Activated B cell treated with CpG ODN at 0.5 μM for 24 hours (primary cell): Measurements from ENCODE around the gene ZBTB47. TPM values are rescaled to one million over a fixed set of nuclear protein-coding genes. Genes with fewer than 3 reads are reported as not detected.

Experiments used
- ATAC-seq: fragments of 200-7000 bp; cut with Tn5 transposase; one replicate; pipeline ENCODE4 v1.10.0; 2021; ENCODE audit warnings: low read depth, mild to moderate bottlenecking, moderate library complexity
- CTCF ChIA-PET: fragments of 350-600 bp; sonication (Branson Sonifier 250); formaldehyde crosslinking; loops from one replicate; lab custom pipeline; 2021; ENCODE audit warnings: antibody characterized with exemption; lab: Charles Lee
- POLR2A ChIA-PET: fragments of 350-600 bp; sonication (Branson Sonifier 250); formaldehyde crosslinking; loops from one replicate; lab custom pipeline; 2021; ENCODE audit warnings: antibody characterized with exemption; lab: Charles Lee
- DNase-seq: peaks from one replicate; pipeline ENCODE4 v3.0.0; 2022
- H3K27ac Mint-ChIP-seq: one replicate; pipeline ENCODE4 v1.8.0; 2020; ENCODE audit warnings: mixed read lengths
- H3K27me3 Mint-ChIP-seq: one replicate; pipeline ENCODE4 v1.8.0; 2021; ENCODE audit warnings: mixed read lengths
- H3K36me3 Mint-ChIP-seq: one replicate; pipeline ENCODE4 v1.8.0; 2021; ENCODE audit warnings: low read depth, mixed read lengths
- H3K4me1 Mint-ChIP-seq: one replicate; pipeline ENCODE4 v1.8.0; 2021; ENCODE audit warnings: mixed read lengths
- H3K4me3 Mint-ChIP-seq: one replicate; pipeline ENCODE4 v1.8.0; 2020; ENCODE audit warnings: mild to moderate bottlenecking, mixed read lengths
- H3K9me3 Mint-ChIP-seq: one replicate; pipeline ENCODE4 v1.8.0; 2020; ENCODE audit warnings: mixed read lengths
- CTCF ChIP-seq: fragments of 200-600 bp; IDR thresholded peaks from one replicate; pipeline ENCODE4 v1.8.0; 2022; ENCODE audit warnings: antibody characterized with exemption, mild to moderate bottlenecking
- intact Hi-C: fragments of 100-400 bp; cut with micrococcal nuclease; formaldehyde crosslinking; loops from one replicate; pipeline ENCODE4 v1.15.1; 2024
- total RNA-seq: library from RNA; stranded (reverse); gene quantifications from 2 replicates; pipeline ENCODE4 v1.2.3, GENCODE V29; 2022

The ZBTB47 gene
- total RNA-seq, result 0.88 and 1.1 TPM in 2 replicates

- ChIA-PET POLR2A (interaction anchor here (0.7 to 1.9 kb wide), 2 partner anchors 10 to 54 kb away, joined by 3 to 7 read pairs; no protein-coding TSS in a partner anchor), CTCF (no interaction called here)
- Mint-ChIP-seq H3K36me3 (peaks cover 9% of the 10 kb centered on the region), H3K27ac (peak within 1 kb of the TSS; percentile 61), H3K27me3 (peaks cover 2% of the 10 kb centered on the region), H3K4me1 (peaks cover 22% of the 10 kb centered on the region), H3K4me3 (peak within 1 kb of the TSS; percentile 82), H3K9me3 (no peaks in the 10 kb centered on the region)
- intact Hi-C loops, result no loop called here
- TF ChIP-seq CTCF, result no peak
- no peak for DNase-seq
- ATAC-seq, result peak; percentile 26
Measured at GRCh38 chr3:42653560-42654330, at the start of gene ZBTB47. Gene ZBTB47 (plus strand): TSS chr3:42653697. CDS start chr3:42658356, 4,659 bp downstream.

- CTCF ChIA-PET, result interaction anchor here (1.0 to 1.3 kb wide), 2 partner anchors 8 to 23 kb away, joined by 3 to 4 read pairs; no protein-coding TSS in a partner anchor
Measured at GRCh38 chr3:42605546-42606173, 47.8 kb upstream of the ZBTB47 start.

GRCh38 chr3:42608581-42608980, 44.9 kb upstream of the ZBTB47 start:
- ATAC-seq (no peak), DNase-seq (no peak)
- CTCF ChIA-PET, result no interaction called here
- peaks cover 56% of the 10 kb centered on the region for H3K4me1 Mint-ChIP-seq
- TF ChIP-seq CTCF, result no peak
- no peaks in the 10 kb centered on the region for H3K27me3 Mint-ChIP-seq
- intact Hi-C loops, result loop anchor here (10.0 kb wide), 1 partner anchor 1726 kb away; the partner anchor contains the start of gene TCAIM
- no peaks in the 10 kb centered on the region for H3K9me3 Mint-ChIP-seq
- POLR2A ChIA-PET, result interaction anchor here (1.2 kb wide), 1 partner anchor 18 kb away, joined by 3 read pairs; the partner anchor contains the start of gene SS18L2
- H3K27ac Mint-ChIP-seq, result no peak overlapping the region
- no peak overlapping the region for H3K4me3 Mint-ChIP-seq
- peaks cover 53% of the 10 kb centered on the region for H3K36me3 Mint-ChIP-seq

More at GRCh38 chr3:42605546-42606173, 47.8 kb upstream of the ZBTB47 start:
- POLR2A ChIA-PET, result interaction anchor here (1.3 kb wide), 1 partner anchor 15 kb away, joined by 4 read pairs; no protein-coding TSS in a partner anchor
- H3K4me1 Mint-ChIP-seq, result peaks cover 46% of the 10 kb centered on the region
- no peak overlapping the region for H3K27ac Mint-ChIP-seq
- intact Hi-C loops, result loop anchor here (10.0 kb wide), 1 partner anchor 1729 kb away; the partner anchor contains the start of gene TCAIM
- peaks cover 60% of the 10 kb centered on the region for H3K36me3 Mint-ChIP-seq
- no peak for DNase-seq
- no peaks in the 10 kb centered on the region for H3K27me3 Mint-ChIP-seq
- TF ChIP-seq CTCF, result no peak
- no peaks in the 10 kb centered on the region for H3K9me3 Mint-ChIP-seq
- no peak overlapping the region for H3K4me3 Mint-ChIP-seq
- ATAC-seq, result no peak

GRCh38 chr3:42610976-42611375, 42.5 kb upstream of the ZBTB47 start:
- ATAC-seq (no peak), DNase-seq (no peak)
- intact Hi-C loops, result no loop called here
- H3K27me3 Mint-ChIP-seq, result no peaks in the 10 kb centered on the region
- peaks cover 40% of the 10 kb centered on the region for H3K36me3 Mint-ChIP-seq
- ChIA-PET POLR2A (no interaction called here), CTCF (interaction anchor here (0.8 kb wide), 1 partner anchor 38 kb away, joined by 3 read pairs; no protein-coding TSS in a partner anchor)
- no peak overlapping the region for H3K27ac Mint-ChIP-seq
- H3K4me1 Mint-ChIP-seq, result peaks cover 49% of the 10 kb centered on the region
- no peak overlapping the region for H3K4me3 Mint-ChIP-seq
- H3K9me3 Mint-ChIP-seq, result no peaks in the 10 kb centered on the region
- no peak for TF ChIP-seq CTCF
